Measurements from ENCODE around the gene THSD4. TPM values are rescaled to one million over a fixed set of nuclear protein-coding genes. Genes with fewer than 3 reads are reported as not detected.

THSD4 gene
- total RNA-seq, 1 donor from 2014 or later, result 151 TPM

GRCh38 chr15:71425388-71425787 is 310.1 kb downstream of the THSD4 start:
- Histone ChIP-seq H3K27me3 (no peaks in the 10 kb centered on the region), H3K36me3 (no peaks in the 10 kb centered on the region), H3K9me3 (peaks cover 0 to 6% of the 10 kb centered on the region in 2 donors), H3K4me1 (peaks cover 0 to 4% of the 10 kb centered on the region in 2 donors), H3K27ac (no peak overlapping the region), H3K4me3 (no peak overlapping the region)
- no peak for DNase-seq (ENCODE audit: low spot score in 2 of 2)
- intact Hi-C loops (cut with DNase I), result no loop called here
- TF ChIP-seq, protein P1, sequence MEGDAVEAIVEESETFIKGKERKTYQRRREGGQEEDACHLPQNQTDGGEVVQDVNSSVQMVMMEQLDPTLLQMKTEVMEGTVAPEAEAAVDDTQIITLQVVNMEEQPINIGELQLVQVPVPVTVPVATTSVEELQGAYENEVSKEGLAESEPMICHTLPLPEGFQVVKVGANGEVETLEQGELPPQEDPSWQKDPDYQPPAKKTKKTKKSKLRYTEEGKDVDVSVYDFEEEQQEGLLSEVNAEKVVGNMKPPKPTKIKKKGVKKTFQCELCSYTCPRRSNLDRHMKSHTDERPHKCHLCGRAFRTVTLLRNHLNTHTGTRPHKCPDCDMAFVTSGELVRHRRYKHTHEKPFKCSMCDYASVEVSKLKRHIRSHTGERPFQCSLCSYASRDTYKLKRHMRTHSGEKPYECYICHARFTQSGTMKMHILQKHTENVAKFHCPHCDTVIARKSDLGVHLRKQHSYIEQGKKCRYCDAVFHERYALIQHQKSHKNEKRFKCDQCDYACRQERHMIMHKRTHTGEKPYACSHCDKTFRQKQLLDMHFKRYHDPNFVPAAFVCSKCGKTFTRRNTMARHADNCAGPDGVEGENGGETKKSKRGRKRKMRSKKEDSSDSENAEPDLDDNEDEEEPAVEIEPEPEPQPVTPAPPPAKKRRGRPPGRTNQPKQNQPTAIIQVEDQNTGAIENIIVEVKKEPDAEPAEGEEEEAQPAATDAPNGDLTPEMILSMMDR (IDR thresholded peaks at IDR 0.05), result no peak

GRCh38 chr15:71426792-71427191 is 311.5 kb downstream of the THSD4 start:
- TF ChIP-seq, protein P1 (IDR thresholded peaks at IDR 0.05), result no peak
- no peaks in the 10 kb centered on the region for H3K36me3 ChIP-seq
- H3K27ac ChIP-seq, result no peak overlapping the region
- H3K27me3 ChIP-seq, result no peaks in the 10 kb centered on the region
- H3K4me3 ChIP-seq, result no peak overlapping the region
- intact Hi-C loops (cut with DNase I), result no loop called here
- peaks cover 0 to under 1% of the 10 kb centered on the region in 2 donors for H3K9me3 ChIP-seq
- no peak for DNase-seq (ENCODE audit: low spot score in 2 of 2)
- H3K4me1 ChIP-seq, result peaks cover 3 to 4% of the 10 kb centered on the region in 2 donors

DNA sequence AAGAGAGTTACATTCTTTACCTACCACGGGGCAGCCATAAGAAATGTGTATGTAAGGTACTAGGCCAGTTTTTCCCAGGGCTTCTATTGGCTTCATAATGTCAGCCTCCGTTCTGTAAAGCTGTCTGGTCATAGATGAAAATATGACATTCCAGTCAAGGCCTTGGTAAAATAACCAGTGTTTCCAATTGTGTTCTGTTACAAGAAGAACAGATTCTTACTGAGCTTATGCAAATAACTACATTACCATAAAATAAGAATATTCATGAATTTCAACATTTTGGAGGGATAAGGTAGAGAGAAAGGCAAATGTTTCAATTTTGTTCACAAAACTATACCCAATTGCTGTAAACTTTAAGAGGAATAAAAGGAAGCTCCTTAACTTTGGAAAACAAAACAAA is 315.5 kb downstream of the THSD4 start:
- TF ChIP-seq, protein P1 (IDR thresholded peaks at IDR 0.05), result no peak
- H3K4me3 ChIP-seq, result no peak overlapping the region
- DNase-seq (ENCODE audit: low spot score in 2 of 2), result no peak
- no peaks in the 10 kb centered on the region for H3K9me3 ChIP-seq
- H3K36me3 ChIP-seq, result no peaks in the 10 kb centered on the region
- H3K27me3 ChIP-seq, result no peaks in the 10 kb centered on the region
- peaks cover 3 to 11% of the 10 kb centered on the region in 2 donors for H3K4me1 ChIP-seq
- intact Hi-C loops (cut with DNase I), result no loop called here
- H3K27ac ChIP-seq, result peak overlapping the region; percentile 15 to 48

- TF ChIP-seq, protein P1 (IDR thresholded peaks at IDR 0.05), result no peak
- no peak for DNase-seq (ENCODE audit: low spot score in 2 of 2)
- no peaks in the 10 kb centered on the region for H3K36me3 ChIP-seq
- H3K9me3 ChIP-seq, result no peaks in the 10 kb centered on the region
- intact Hi-C loops (cut with DNase I), result no loop called here
- H3K4me1 ChIP-seq, result peaks cover 3 to 16% of the 10 kb centered on the region in 2 donors
- H3K4me3 ChIP-seq, result no peak overlapping the region
- H3K27ac ChIP-seq, result peak overlapping the region; percentile 26 to 48
- no peaks in the 10 kb centered on the region for H3K27me3 ChIP-seq
Observed at GRCh38 chr15:71431343-71432336, 316.4 kb downstream of the THSD4 start.

DNA sequence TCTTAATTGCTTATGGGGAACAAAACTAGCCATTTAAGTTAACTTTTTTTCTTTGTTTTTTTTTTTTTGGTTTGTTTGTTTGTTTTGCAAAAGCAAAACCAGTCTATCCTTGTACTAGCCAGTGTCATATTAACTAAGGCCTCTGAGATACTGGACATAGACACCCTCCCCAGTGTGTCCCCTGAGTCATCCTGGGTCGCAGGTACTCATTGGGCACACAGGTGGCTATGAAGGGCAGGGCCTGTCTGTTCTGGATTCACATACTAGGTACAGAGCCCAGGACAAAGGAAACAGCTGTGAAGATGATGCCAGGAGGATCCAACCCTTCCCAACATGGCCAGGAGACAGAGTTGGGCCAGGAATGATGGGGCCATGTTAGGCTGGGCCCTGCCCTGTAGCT is 318.1 kb downstream of the THSD4 start:
- intact Hi-C loops (cut with DNase I), result no loop called here

More for the DNA sequence above, 318.1 kb downstream of the THSD4 start:
- H3K4me1 ChIP-seq, result peaks cover 3 to 16% of the 10 kb centered on the region in 2 donors
- no peak for DNase-seq (ENCODE audit: low spot score in 2 of 2)
- no peaks in the 10 kb centered on the region for H3K36me3 ChIP-seq
- H3K27me3 ChIP-seq, result no peaks in the 10 kb centered on the region
- H3K27ac ChIP-seq, result peak overlapping the region in 1 of 2 donors; percentile 10
- no peak overlapping the region for H3K4me3 ChIP-seq
- TF ChIP-seq, protein P1 (IDR thresholded peaks at IDR 0.05), result no peak
- no peaks in the 10 kb centered on the region for H3K9me3 ChIP-seq

All from ascending aorta (tissue), 2 donors.